Fibroblast of mammary gland (primary cell): Measurements from ENCODE around the gene RND2.

Source experiments
- DNase-seq: peaks from one replicate; pipeline ENCODE4 v3.0.0-alpha.2; 2010; ENCODE audit warnings: low read depth
- H3K4me3 ChIP-seq: 2 replicates; pipeline ENCODE4 v1.5.1; 2011; ENCODE audit warnings: low read depth, mild to moderate bottlenecking, low read length, moderate library complexity; ENCODE audit not compliant: control insufficient read depth
- TF ChIP-seq, protein P1 (sequence below): conservative IDR thresholded peaks from 2 replicates; pipeline ENCODE4 v1.5.1; 2011; ENCODE audit warnings: low read depth, low read length, inconsistent platforms; ENCODE audit not compliant: control insufficient read depth, insufficient read depth

The RND2 gene

DNA sequence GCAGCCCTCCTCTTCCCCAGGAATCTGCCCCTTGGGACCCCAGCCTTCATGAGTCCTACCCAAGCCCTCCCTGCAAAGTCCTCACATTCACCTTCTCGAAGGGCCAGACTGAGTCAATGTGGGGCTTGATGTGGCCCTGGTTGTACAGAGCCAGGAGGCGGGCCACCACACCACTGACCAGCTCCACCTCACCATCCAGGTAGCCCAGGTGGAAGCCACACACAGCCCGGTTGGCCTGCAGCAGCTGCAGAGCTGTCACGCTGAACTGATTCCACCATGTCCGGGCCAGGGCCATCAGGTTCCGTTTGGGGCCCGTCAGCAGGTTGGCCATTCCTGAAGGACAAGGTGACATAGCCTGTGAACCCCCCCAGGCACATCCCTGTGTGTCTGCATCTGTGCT, 8.8 kb upstream of the RND2 start:
- DNase-seq, result no peak
- TF ChIP-seq, protein P1, sequence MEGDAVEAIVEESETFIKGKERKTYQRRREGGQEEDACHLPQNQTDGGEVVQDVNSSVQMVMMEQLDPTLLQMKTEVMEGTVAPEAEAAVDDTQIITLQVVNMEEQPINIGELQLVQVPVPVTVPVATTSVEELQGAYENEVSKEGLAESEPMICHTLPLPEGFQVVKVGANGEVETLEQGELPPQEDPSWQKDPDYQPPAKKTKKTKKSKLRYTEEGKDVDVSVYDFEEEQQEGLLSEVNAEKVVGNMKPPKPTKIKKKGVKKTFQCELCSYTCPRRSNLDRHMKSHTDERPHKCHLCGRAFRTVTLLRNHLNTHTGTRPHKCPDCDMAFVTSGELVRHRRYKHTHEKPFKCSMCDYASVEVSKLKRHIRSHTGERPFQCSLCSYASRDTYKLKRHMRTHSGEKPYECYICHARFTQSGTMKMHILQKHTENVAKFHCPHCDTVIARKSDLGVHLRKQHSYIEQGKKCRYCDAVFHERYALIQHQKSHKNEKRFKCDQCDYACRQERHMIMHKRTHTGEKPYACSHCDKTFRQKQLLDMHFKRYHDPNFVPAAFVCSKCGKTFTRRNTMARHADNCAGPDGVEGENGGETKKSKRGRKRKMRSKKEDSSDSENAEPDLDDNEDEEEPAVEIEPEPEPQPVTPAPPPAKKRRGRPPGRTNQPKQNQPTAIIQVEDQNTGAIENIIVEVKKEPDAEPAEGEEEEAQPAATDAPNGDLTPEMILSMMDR, result no peak
- no peak overlapping the region for H3K4me3 ChIP-seq

DNA sequence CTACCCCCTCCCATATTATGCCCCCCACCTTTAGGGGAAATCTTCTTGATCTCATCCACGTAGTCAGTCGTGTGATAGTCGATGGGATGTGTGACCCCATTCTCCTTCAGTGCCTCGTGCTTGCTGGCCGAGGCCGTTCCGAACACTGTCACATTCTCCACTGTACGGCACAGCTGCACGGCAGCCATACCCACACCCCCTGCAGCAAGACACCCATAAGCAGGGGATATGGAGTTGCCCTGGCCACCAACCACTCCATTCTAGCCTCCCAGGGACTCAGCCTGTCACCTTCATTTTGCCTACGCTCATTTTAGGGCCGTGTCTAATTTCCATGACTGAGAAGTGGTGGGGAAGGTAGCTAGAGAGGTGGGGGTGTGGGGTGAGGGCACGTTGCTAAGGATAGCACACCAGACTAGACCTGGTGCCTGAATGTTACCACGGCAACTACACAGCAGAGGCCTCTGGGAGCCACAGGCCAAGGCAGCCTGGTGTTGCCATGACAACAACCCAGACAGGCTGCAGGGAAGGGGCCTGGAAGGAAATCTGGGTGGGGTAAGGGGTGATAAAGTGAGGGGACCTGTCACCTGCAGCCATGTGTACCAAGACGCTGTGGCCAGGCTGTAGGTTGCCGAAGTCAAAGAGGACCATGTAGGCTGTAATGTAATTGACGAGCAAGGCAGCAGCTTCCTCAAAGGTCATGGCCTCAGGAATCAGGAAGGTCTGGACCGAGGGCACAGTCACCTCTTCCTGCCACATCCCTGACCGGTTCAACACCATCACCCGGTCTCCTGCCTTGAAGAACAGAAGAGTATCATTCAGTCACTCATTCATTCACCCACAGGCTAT, 6.8 kb upstream of the RND2 start:
- TF ChIP-seq, protein P1, result no peak
- no peak overlapping the region for H3K4me3 ChIP-seq

GRCh38 chr17:43018932-43019331, 6.1 kb upstream of the RND2 start:
- TF ChIP-seq, protein P1, result no peak
- DNase-seq, result peak; percentile 22
- H3K4me3 ChIP-seq, result no peak overlapping the region

More for the DNA sequence above, 6.8 kb upstream of the RND2 start:
- DNase-seq, result no peak

DNA sequence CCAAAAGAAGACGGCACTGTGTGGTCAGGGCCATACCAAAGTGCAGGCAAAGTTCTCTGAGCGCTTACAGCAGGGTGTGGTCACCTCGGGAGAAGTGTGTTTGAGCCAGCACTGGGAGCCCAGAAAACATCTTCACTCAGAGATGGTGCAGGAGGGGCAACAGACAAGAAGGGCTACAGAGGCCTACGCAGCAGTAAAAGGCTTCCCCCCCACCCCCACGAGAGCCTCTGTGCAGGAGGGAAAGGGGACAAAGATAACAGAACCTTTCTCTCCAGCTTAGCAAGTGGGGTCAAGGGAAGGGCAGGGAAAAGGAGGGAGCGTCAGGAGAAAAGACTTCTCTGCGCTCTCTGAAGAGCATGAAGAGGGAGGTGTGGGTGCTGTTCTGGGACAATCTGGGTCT, 5.6 kb upstream of the RND2 start:
- peak overlapping the region; percentile 93 for H3K4me3 ChIP-seq
- TF ChIP-seq, protein P1, result no peak
- DNase-seq, result peak; percentile 50

DNA sequence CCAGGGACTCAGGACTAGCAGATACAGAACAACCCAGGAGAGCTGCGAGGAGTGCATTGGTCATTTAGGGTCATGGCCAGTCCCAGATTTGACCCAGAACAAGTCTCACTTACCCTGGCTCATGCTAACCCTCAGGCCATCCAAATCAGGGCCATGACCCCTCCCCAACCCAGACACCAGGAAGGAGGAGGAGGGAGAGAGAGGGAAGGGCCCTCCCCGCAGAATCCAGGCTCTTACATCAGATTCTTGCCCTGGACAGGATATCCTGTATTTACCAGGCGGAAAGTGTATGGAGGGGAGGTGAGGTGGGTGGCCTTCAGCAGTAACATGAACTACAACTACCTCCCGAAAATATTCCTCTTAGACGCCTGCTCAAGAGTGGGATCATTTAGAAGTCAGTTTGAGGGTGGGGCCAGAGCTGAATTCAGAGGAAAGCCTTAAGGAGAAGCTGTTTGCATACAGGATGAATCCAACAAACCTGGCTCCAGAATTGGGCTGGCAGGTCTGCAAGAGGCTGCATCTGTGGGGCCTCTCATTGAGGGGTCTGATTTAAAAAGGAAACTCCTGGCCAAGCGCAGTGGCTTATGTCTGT, 4.9 kb upstream of the RND2 start:
- TF ChIP-seq, protein P1, result no peak
- H3K4me3 ChIP-seq, result peak overlapping the region; percentile 93
- DNase-seq, result peak; percentile 31

GRCh38 chr17:43020789-43021740, 4.0 kb upstream of the RND2 start:
- H3K4me3 ChIP-seq, result peak overlapping the region; percentile 93
- DNase-seq, result peak; percentile 84
- TF ChIP-seq, protein P1, result no peak
